DND-41 (cell line): ENCODE data around the gene GLS.

Experiments used
- ATAC-seq: fragments of 200-7000 bp; cut with Tn5 transposase; 3 replicates; pipeline ENCODE4 v1.9.1; 2021; ENCODE audit warnings: low read depth; ENCODE audit not compliant: insufficient read depth
- DNase-seq: peaks from one replicate; pipeline ENCODE4 v3.0.0-alpha.2; 2020
- H2AFZ ChIP-seq: 2 replicates; pipeline ENCODE4 v1.6.0; 2012; ENCODE audit warnings: low read depth, low read length
- H3K27ac ChIP-seq: 2 replicates; pipeline ENCODE4 v1.5.1; 2012; ENCODE audit warnings: low read length, inconsistent platforms
- H3K27me3 ChIP-seq: fragments of 200-600 bp; sonication (generic); 2 replicates; pipeline ENCODE4 v1.6.0; 2012; ENCODE audit warnings: low read length, mild to moderate bottlenecking, inconsistent platforms; ENCODE audit not compliant: insufficient read depth, poor library complexity
- H3K36me3 ChIP-seq: 2 replicates; pipeline ENCODE4 v1.5.1; 2012; ENCODE audit warnings: low read length, inconsistent platforms; ENCODE audit not compliant: insufficient read depth
- H3K4me1 ChIP-seq: 2 replicates; pipeline ENCODE4 v1.5.1; 2012; ENCODE audit warnings: mild to moderate bottlenecking, low read length; ENCODE audit not compliant: insufficient read depth
- H3K4me2 ChIP-seq: 2 replicates; pipeline ENCODE4 v1.6.0; 2012; ENCODE audit warnings: mild to moderate bottlenecking, moderate library complexity, low read length, inconsistent platforms; ENCODE audit not compliant: insufficient read depth
- H3K4me3 ChIP-seq, 2 experiments: fragments of 200-600 bp in 1 of 2; shearing (Covaris generic) in 1 of 2; 2 replicates each; pipeline ENCODE4 v1.5.1; 2012 to 2016; ENCODE audit warnings: inconsistent platforms in 2 of 2, low read length in 2 of 2, mild to moderate bottlenecking in 2 of 2, low read depth in 1 of 2, moderate library complexity in 1 of 2
- H3K79me2 ChIP-seq: 2 replicates; pipeline ENCODE4 v1.6.0; 2012; ENCODE audit warnings: low read length, inconsistent platforms; ENCODE audit not compliant: insufficient read depth
- H3K9ac ChIP-seq: 2 replicates; pipeline ENCODE4 v1.6.0; 2012; ENCODE audit warnings: low read depth, mild to moderate bottlenecking, inconsistent platforms, low read length, moderate library complexity
- H3K9me3 ChIP-seq: 2 replicates; pipeline ENCODE4 v1.5.1; 2012; ENCODE audit warnings: low read length, moderate library complexity, mild to moderate bottlenecking, inconsistent platforms; ENCODE audit not compliant: insufficient read depth, severe bottlenecking
- H4K20me1 ChIP-seq: 2 replicates; pipeline ENCODE4 v1.6.0; 2012; ENCODE audit warnings: low read length; ENCODE audit not compliant: insufficient read depth
- CTCF ChIP-seq: IDR thresholded peaks from 2 replicates; pipeline ENCODE4 v1.5.1; 2012; ENCODE audit warnings: borderline replicate concordance, low read length, moderate library complexity, mild to moderate bottlenecking; ENCODE audit not compliant: poor library complexity, severe bottlenecking; ENCODE audit errors: extremely low read depth
- EZH2 ChIP-seq: IDR thresholded peaks from 3 replicates; pipeline ENCODE4 v1.6.1; 2012; ENCODE audit warnings: borderline replicate concordance, low read depth, mild to moderate bottlenecking, moderate library complexity, low read length, inconsistent platforms; ENCODE audit not compliant: severe bottlenecking

GLS gene

GRCh38 chr2:190947141-190947540 lies 66.5 kb downstream of the GLS start:
- ATAC-seq (no peak), DNase-seq (no peak)
- Histone ChIP-seq H3K4me2 (peak overlapping the region; percentile 63; the same call in 1 of the 2 replicates), H3K4me1 (peaks cover 25% of the 10 kb centered on the region), H3K79me2 (no peaks in the 10 kb centered on the region), H3K27ac (peak overlapping the region; percentile 39; the same call in 1 of the 2 replicates), H2AFZ (no peak overlapping the region), H3K9me3 (no peaks in the 10 kb centered on the region), H3K36me3 (no peaks in the 10 kb centered on the region), H3K27me3 (no peaks in the 10 kb centered on the region), H4K20me1 (no peaks in the 10 kb centered on the region), H3K4me3 (no peak overlapping the region), H3K9ac (no peak overlapping the region)
- TF ChIP-seq EZH2, result no peak
- no peak for TF ChIP-seq CTCF

GRCh38 chr2:190947711-190948251 lies 67.2 kb downstream of the GLS start:
- H3K9ac ChIP-seq, result no peak overlapping the region; the same call in 1 of the 2 replicates
- ATAC-seq (peak; percentile 93), DNase-seq (peak; percentile 53)
- H3K4me3 ChIP-seq, result peak overlapping the region in 1 of 2 experiments; percentile 36; a peak in 2 of 4 replicates
- H3K27ac ChIP-seq, result peak overlapping the region; percentile 71
- no peaks in the 10 kb centered on the region for H4K20me1 ChIP-seq
- no peaks in the 10 kb centered on the region for H3K9me3 ChIP-seq
- peak overlapping the region; percentile 10; the same call in 1 of the 2 replicates for H2AFZ ChIP-seq
- H3K4me1 ChIP-seq, result peaks cover 25% of the 10 kb centered on the region
- H3K36me3 ChIP-seq, result no peaks in the 10 kb centered on the region
- peak overlapping the region; percentile 63 for H3K4me2 ChIP-seq
- peak; percentile 72 for TF ChIP-seq CTCF
- no peak for TF ChIP-seq EZH2
- H3K79me2 ChIP-seq, result no peaks in the 10 kb centered on the region
- no peaks in the 10 kb centered on the region for H3K27me3 ChIP-seq

GRCh38 chr2:190948671-190949070 lies 68.0 kb downstream of the GLS start:
- no peak overlapping the region for H2AFZ ChIP-seq
- H3K27ac ChIP-seq, result no peak overlapping the region
- H3K36me3 ChIP-seq, result no peaks in the 10 kb centered on the region
- H3K27me3 ChIP-seq, result no peaks in the 10 kb centered on the region
- no peak overlapping the region for H3K4me3 ChIP-seq
- ATAC-seq (no peak), DNase-seq (no peak)
- no peak overlapping the region for H3K9ac ChIP-seq
- H3K9me3 ChIP-seq, result no peaks in the 10 kb centered on the region
- no peaks in the 10 kb centered on the region for H3K79me2 ChIP-seq
- TF ChIP-seq CTCF, result no peak
- TF ChIP-seq EZH2, result no peak
- H3K4me2 ChIP-seq, result peak overlapping the region; percentile 63; the same call in 1 of the 2 replicates
- H3K4me1 ChIP-seq, result peaks cover 25% of the 10 kb centered on the region
- no peaks in the 10 kb centered on the region for H4K20me1 ChIP-seq

GRCh38 chr2:190950566-190950991 lies 70.0 kb downstream of the GLS start:
- Histone ChIP-seq H4K20me1 (no peaks in the 10 kb centered on the region), H3K36me3 (no peaks in the 10 kb centered on the region), H2AFZ (no peak overlapping the region), H3K79me2 (no peaks in the 10 kb centered on the region), H3K4me1 (peaks cover 25% of the 10 kb centered on the region), H3K4me2 (no peak overlapping the region), H3K9me3 (no peaks in the 10 kb centered on the region), H3K9ac (no peak overlapping the region), H3K4me3 (no peak overlapping the region), H3K27ac (no peak overlapping the region), H3K27me3 (no peaks in the 10 kb centered on the region)
- TF ChIP-seq CTCF (no peak), EZH2 (no peak)
- ATAC-seq (no peak), DNase-seq (no peak)
